Spleen (tissue), 7 donors: ENCODE data around the gene FCHO1.

Experiments used
- POLR2A ChIP-seq, 3 donors: fragments of 450-650 bp; IDR thresholded peaks; one replicate each; pipeline ENCODE4 v1.5.1; 2017; ENCODE audit warnings: antibody characterized with exemption in 3 of 3, mild to moderate bottlenecking in 1 of 3
- POLR2AphosphoS5 ChIP-seq, 3 donors: sonication (generic); formaldehyde crosslinking; IDR thresholded peaks; one replicate each; pipeline ENCODE4 v1.5.1; 2017; ENCODE audit warnings: antibody characterized with exemption in 3 of 3
- TF ChIP-seq, protein P1 (sequence below), 11 experiments: fragments of 200-600 bp in 7 of 11; fragments of 450-650 bp in 4 of 11; sonication (generic) in 4 of 11; IDR thresholded peaks in 8 of 11; conservative IDR thresholded peaks in 3 of 11; 1 replicate in 7 of 11; 2 replicates in 4 of 11; pipeline versions ENCODE4 v1.4.0 to v1.8.0; 2016 to 2021; ENCODE audit warnings: antibody characterized with exemption in 11 of 11, inconsistent platforms in 4 of 11, mild to moderate bottlenecking in 1 of 11
- donor health status: DM: no; HTN: no; CAD: no; lungs with moderate emphysema.
- donor health status: DM: no; HTN: no; CAD: no.
- donor health status: DM: no; HTN: no; CAD: no.

- TF ChIP-seq, protein P1, sequence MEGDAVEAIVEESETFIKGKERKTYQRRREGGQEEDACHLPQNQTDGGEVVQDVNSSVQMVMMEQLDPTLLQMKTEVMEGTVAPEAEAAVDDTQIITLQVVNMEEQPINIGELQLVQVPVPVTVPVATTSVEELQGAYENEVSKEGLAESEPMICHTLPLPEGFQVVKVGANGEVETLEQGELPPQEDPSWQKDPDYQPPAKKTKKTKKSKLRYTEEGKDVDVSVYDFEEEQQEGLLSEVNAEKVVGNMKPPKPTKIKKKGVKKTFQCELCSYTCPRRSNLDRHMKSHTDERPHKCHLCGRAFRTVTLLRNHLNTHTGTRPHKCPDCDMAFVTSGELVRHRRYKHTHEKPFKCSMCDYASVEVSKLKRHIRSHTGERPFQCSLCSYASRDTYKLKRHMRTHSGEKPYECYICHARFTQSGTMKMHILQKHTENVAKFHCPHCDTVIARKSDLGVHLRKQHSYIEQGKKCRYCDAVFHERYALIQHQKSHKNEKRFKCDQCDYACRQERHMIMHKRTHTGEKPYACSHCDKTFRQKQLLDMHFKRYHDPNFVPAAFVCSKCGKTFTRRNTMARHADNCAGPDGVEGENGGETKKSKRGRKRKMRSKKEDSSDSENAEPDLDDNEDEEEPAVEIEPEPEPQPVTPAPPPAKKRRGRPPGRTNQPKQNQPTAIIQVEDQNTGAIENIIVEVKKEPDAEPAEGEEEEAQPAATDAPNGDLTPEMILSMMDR (IDR thresholded peaks at IDR 0.05 in 8 of 11, conservative IDR thresholded peaks at IDR 0.05 in 3 of 11) = no peak
- TF ChIP-seq POLR2A (IDR thresholded peaks at IDR 0.05) (no peak), POLR2AphosphoS5 (IDR thresholded peaks at IDR 0.05) (peak in 1 of 3 donors; percentile 31)
These were observed 11.4 kb downstream of the FCHO1 start for GRCh38 chr19:17762505-17763229.
